Activated T-cell treated with anti-CD3 and anti-CD28 coated beads, Interleukin-2, amount 50 U/mL, for 1 hour (primary cell): Measurements from ENCODE around the gene SLC22A2.

Experiments
- DNase-seq: peaks from one replicate; pipeline ENCODE4 v3.0.0-alpha.2; 2020

SLC22A2 gene

GRCh38 chr6:160273196-160273595, 14.6 kb upstream of the SLC22A2 start:
- DNase-seq: no peak

GRCh38 chr6:160272707-160273106, 14.1 kb upstream of the SLC22A2 start:
- DNase-seq: no peak

- DNase-seq: no peak
Measured at GRCh38 chr6:160270347-160270746, 11.7 kb upstream of the SLC22A2 start.

GRCh38 chr6:160269771-160270170, 11.2 kb upstream of the SLC22A2 start:
- no peak for DNase-seq

GRCh38 chr6:160269023-160269521, 10.5 kb upstream of the SLC22A2 start:
- DNase-seq: no peak

GRCh38 chr6:160267102-160267501, 8.5 kb upstream of the SLC22A2 start:
- no peak for DNase-seq

GRCh38 chr6:160265869-160266476, 7.4 kb upstream of the SLC22A2 start:
- DNase-seq: no peak

GRCh38 chr6:160264061-160264612, 5.5 kb upstream of the SLC22A2 start:
- DNase-seq: no peak

- DNase-seq: no peak
Measured at GRCh38 chr6:160263196-160263939, 4.7 kb upstream of the SLC22A2 start.

GRCh38 chr6:160261991-160262680, 3.5 kb upstream of the SLC22A2 start:
- no peak for DNase-seq

- no peak for DNase-seq
Measured at GRCh38 chr6:160260803-160261450, 2.3 kb upstream of the SLC22A2 start.

GRCh38 chr6:160260367-160260766, 1.7 kb upstream of the SLC22A2 start:
- no peak for DNase-seq

GRCh38 chr6:160259598-160259997, 977 bp upstream of the SLC22A2 start:
- no peak for DNase-seq

GRCh38 chr6:160259143-160259425, 463 bp upstream of the SLC22A2 start:
- no peak for DNase-seq

- no peak for DNase-seq
Measured at GRCh38 chr6:160256445-160256844, 2.2 kb downstream of the SLC22A2 start.

GRCh38 chr6:160254467-160255312, 3.9 kb downstream of the SLC22A2 start:
- DNase-seq: no peak

GRCh38 chr6:160253714-160254113, 4.9 kb downstream of the SLC22A2 start:
- no peak for DNase-seq

GRCh38 chr6:160253292-160253691, 5.3 kb downstream of the SLC22A2 start:
- no peak for DNase-seq

GRCh38 chr6:160252073-160252813, 6.4 kb downstream of the SLC22A2 start:
- DNase-seq: no peak

GRCh38 chr6:160249671-160250070, 8.9 kb downstream of the SLC22A2 start:
- no peak for DNase-seq

GRCh38 chr6:160248538-160248937, 10.1 kb downstream of the SLC22A2 start:
- no peak for DNase-seq

GRCh38 chr6:160247457-160247883, 11.2 kb downstream of the SLC22A2 start:
- no peak for DNase-seq
